Measurements from ENCODE around the gene SNX14.
"Not testable (repeated sequence)": the region's sequence is repeated elsewhere in the genome, so short reads cannot be mapped to it uniquely, and the experiment has no call there.

SNX14 gene

GRCh38 chr6:85552652-85553051 lies 41.0 kb downstream of the SNX14 start:
- H3K4me3 ChIP-seq (ENCODE audit: low read length), result no peak overlapping the region
- no peak for DNase-seq (ENCODE audit: low read depth)
- no peak for TF ChIP-seq CTCF (IDR thresholded peaks at IDR 0.05; ENCODE audit: insufficient read depth, low read depth, low read length, missing control alignments)

- TF ChIP-seq CTCF (IDR thresholded peaks at IDR 0.05; ENCODE audit: insufficient read depth, low read depth, low read length, missing control alignments), result no peak
- no peak overlapping the region for H3K4me3 ChIP-seq (ENCODE audit: low read length)
- peak; percentile 18 for DNase-seq (ENCODE audit: low read depth)
These were observed 42.4 kb downstream of the SNX14 start for GRCh38 chr6:85551264-85551663.

GRCh38 chr6:85547719-85548118 lies 45.9 kb downstream of the SNX14 start:
- H3K4me3 ChIP-seq (ENCODE audit: low read length), result no peak overlapping the region
- TF ChIP-seq CTCF (IDR thresholded peaks at IDR 0.05; ENCODE audit: insufficient read depth, low read depth, low read length, missing control alignments), result no peak

GRCh38 chr6:85544776-85545175 lies 48.9 kb downstream of the SNX14 start:
- no peak for DNase-seq (ENCODE audit: low read depth)
- H3K4me3 ChIP-seq (ENCODE audit: low read length), result no peak overlapping the region
- TF ChIP-seq CTCF (IDR thresholded peaks at IDR 0.05; ENCODE audit: insufficient read depth, low read depth, low read length, missing control alignments), result no peak

More at GRCh38 chr6:85547719-85548118, 45.9 kb downstream of the SNX14 start:
- DNase-seq (ENCODE audit: low read depth), result no peak

GRCh38 chr6:85537055-85537494 lies 56.6 kb downstream of the SNX14 start:
- no peak overlapping the region for H3K4me3 ChIP-seq (ENCODE audit: low read length)
- no peak for TF ChIP-seq CTCF (IDR thresholded peaks at IDR 0.05; ENCODE audit: insufficient read depth, low read depth, low read length, missing control alignments)
- DNase-seq (ENCODE audit: low read depth), result no peak

GRCh38 chr6:85524281-85524680 lies 69.4 kb downstream of the SNX14 start:
- not testable (repeated sequence) for DNase-seq (ENCODE audit: low read depth); H3K4me3 ChIP-seq (ENCODE audit: low read length)

- DNase-seq (ENCODE audit: low read depth), result peak; percentile 23
- H3K4me3 ChIP-seq (ENCODE audit: low read length), result no peak overlapping the region
- no peak for TF ChIP-seq CTCF (IDR thresholded peaks at IDR 0.05; ENCODE audit: insufficient read depth, low read depth, low read length, missing control alignments)
These were observed 77.5 kb downstream of the SNX14 start for GRCh38 chr6:85516168-85516567.
